ENCODE results near the gene RPL32. TPM values are rescaled to one million over a fixed set of nuclear protein-coding genes. Genes with fewer than 3 reads are reported as not detected.

Gene RPL32
- total RNA-seq, 1 donor from 2014 or later = 1,479 TPM

- Histone ChIP-seq H4K20me1 (ENCODE audit: insufficient read depth, low read length) (peaks cover 41% of the 10 kb centered on the region), H3K27me3 (ENCODE audit: insufficient read depth, low read length) (no peaks in the 10 kb centered on the region), H3K9ac (ENCODE audit: low read length) (no peak overlapping the region), H3K4me1 (ENCODE audit: insufficient read depth, low read length) (no peaks in the 10 kb centered on the region), H3K79me2 (ENCODE audit: insufficient read depth, low read length) (peaks cover 4% of the 10 kb centered on the region), H3K9me3 (ENCODE audit: insufficient read depth, low read depth, low read length) (no peaks in the 10 kb centered on the region), H3K4me2 (ENCODE audit: low read length) (no peak overlapping the region), H2AFZ (ENCODE audit: low read depth, low read length) (no peak overlapping the region), H3K4me3 (ENCODE audit: insufficient read depth, low read depth, low read length) (no peak overlapping the region), H3K36me3 (ENCODE audit: insufficient read depth, low read length) (peaks cover 21% of the 10 kb centered on the region), H3K27ac (ENCODE audit: low read depth, low read length) (no peak overlapping the region)
- H3K9me3 Mint-ChIP-seq (ENCODE audit: unreplicated experiment) = no peaks in the 10 kb centered on the region
- FAIRE-seq = no peak
- DNase-seq (ENCODE audit: low read depth) = no peak
- no peak overlapping the region for H3K4me3 Mint-ChIP-seq (ENCODE audit: unreplicated experiment)
- H3K27ac Mint-ChIP-seq (ENCODE audit: unreplicated experiment) = no peak overlapping the region
- no peak for TF ChIP-seq CTCF (IDR thresholded peaks at IDR 0.05; ENCODE audit: insufficient read depth, low read depth, low read length)
- no peak for TF ChIP-seq EZH2 (IDR thresholded peaks at IDR 0.05; ENCODE audit: insufficient read depth, low read length)
- H3K36me3 Mint-ChIP-seq (ENCODE audit: low read depth, unreplicated experiment) = peaks cover 29% of the 10 kb centered on the region
- no peaks in the 10 kb centered on the region for H3K27me3 Mint-ChIP-seq (ENCODE audit: low read depth, unreplicated experiment)
- H3K4me1 Mint-ChIP-seq (ENCODE audit: low read depth, unreplicated experiment) = peaks cover 9% of the 10 kb centered on the region
Measured at GRCh38 chr3:12829404-12829803, 12.0 kb downstream of the RPL32 start.

- peaks cover 16% of the 10 kb centered on the region for H3K36me3 ChIP-seq (ENCODE audit: insufficient read depth, low read length)
- no peak for TF ChIP-seq EZH2 (IDR thresholded peaks at IDR 0.05; ENCODE audit: insufficient read depth, low read length)
- TF ChIP-seq CTCF (IDR thresholded peaks at IDR 0.05; ENCODE audit: insufficient read depth, low read depth, low read length) = no peak
- peaks cover 35% of the 10 kb centered on the region for H4K20me1 ChIP-seq (ENCODE audit: insufficient read depth, low read length)
- no peak overlapping the region for H3K27ac ChIP-seq (ENCODE audit: low read depth, low read length)
- no peaks in the 10 kb centered on the region for H3K9me3 Mint-ChIP-seq (ENCODE audit: unreplicated experiment)
- H3K27me3 ChIP-seq (ENCODE audit: insufficient read depth, low read length) = no peaks in the 10 kb centered on the region
- H3K9me3 ChIP-seq (ENCODE audit: insufficient read depth, low read depth, low read length) = no peaks in the 10 kb centered on the region
- H3K4me1 Mint-ChIP-seq (ENCODE audit: low read depth, unreplicated experiment) = peaks cover 9% of the 10 kb centered on the region
- H3K36me3 Mint-ChIP-seq (ENCODE audit: low read depth, unreplicated experiment) = peaks cover 23% of the 10 kb centered on the region
- no peak overlapping the region for H3K9ac ChIP-seq (ENCODE audit: low read length)
- H3K4me3 Mint-ChIP-seq (ENCODE audit: unreplicated experiment) = no peak overlapping the region
- H3K4me2 ChIP-seq (ENCODE audit: low read length) = no peak overlapping the region
- H3K4me3 ChIP-seq (ENCODE audit: insufficient read depth, low read depth, low read length) = no peak overlapping the region
- FAIRE-seq (no peak), DNase-seq (ENCODE audit: low read depth) (no peak)
- no peaks in the 10 kb centered on the region for H3K27me3 Mint-ChIP-seq (ENCODE audit: low read depth, unreplicated experiment)
- no peaks in the 10 kb centered on the region for H3K4me1 ChIP-seq (ENCODE audit: insufficient read depth, low read length)
- no peak overlapping the region for H3K27ac Mint-ChIP-seq (ENCODE audit: unreplicated experiment)
- H3K79me2 ChIP-seq (ENCODE audit: insufficient read depth, low read length) = no peaks in the 10 kb centered on the region
- H2AFZ ChIP-seq (ENCODE audit: low read depth, low read length) = no peak overlapping the region
Measured at GRCh38 chr3:12828751-12829150, 12.6 kb downstream of the RPL32 start.

GRCh38 chr3:12825156-12825555, 16.2 kb downstream of the RPL32 start:
- no peaks in the 10 kb centered on the region for H3K27me3 Mint-ChIP-seq (ENCODE audit: low read depth, unreplicated experiment)
- Histone ChIP-seq H3K36me3 (ENCODE audit: insufficient read depth, low read length) (no peaks in the 10 kb centered on the region), H3K79me2 (ENCODE audit: insufficient read depth, low read length) (no peaks in the 10 kb centered on the region), H3K9me3 (ENCODE audit: insufficient read depth, low read depth, low read length) (no peaks in the 10 kb centered on the region), H3K4me2 (ENCODE audit: low read length) (no peak overlapping the region), H3K4me1 (ENCODE audit: insufficient read depth, low read length) (no peaks in the 10 kb centered on the region), H3K27me3 (ENCODE audit: insufficient read depth, low read length) (no peaks in the 10 kb centered on the region), H3K4me3 (ENCODE audit: insufficient read depth, low read depth, low read length) (no peak overlapping the region), H2AFZ (ENCODE audit: low read depth, low read length) (no peak overlapping the region), H3K27ac (ENCODE audit: low read depth, low read length) (no peak overlapping the region), H3K9ac (ENCODE audit: low read length) (no peak overlapping the region), H4K20me1 (ENCODE audit: insufficient read depth, low read length) (peaks cover 2% of the 10 kb centered on the region)
- DNase-seq (ENCODE audit: low read depth) (no peak), FAIRE-seq (no peak)
- no peak for TF ChIP-seq EZH2 (IDR thresholded peaks at IDR 0.05; ENCODE audit: insufficient read depth, low read length)
- no peak for TF ChIP-seq CTCF (IDR thresholded peaks at IDR 0.05; ENCODE audit: insufficient read depth, low read depth, low read length)
- H3K36me3 Mint-ChIP-seq (ENCODE audit: low read depth, unreplicated experiment) = peaks cover 7% of the 10 kb centered on the region
- no peaks in the 10 kb centered on the region for H3K9me3 Mint-ChIP-seq (ENCODE audit: unreplicated experiment)
- H3K27ac Mint-ChIP-seq (ENCODE audit: unreplicated experiment) = no peak overlapping the region
- no peak overlapping the region for H3K4me3 Mint-ChIP-seq (ENCODE audit: unreplicated experiment)
- peaks cover 5% of the 10 kb centered on the region for H3K4me1 Mint-ChIP-seq (ENCODE audit: low read depth, unreplicated experiment)

Data from astrocyte (in vitro differentiated cells and primary cell).